H1 (cell line): ENCODE data around the gene CRB2. TPM values are rescaled to one million over a fixed set of nuclear protein-coding genes. Genes with fewer than 3 reads are reported as not detected.
A peak's percentile ranks its signal among the peaks of the same experiment; 100 is the strongest.

ENCODE experiments used
- CTCF ChIA-PET: fragments of 300-600 bp; sonication (Branson Sonifier 250); formaldehyde crosslinking; loops from one replicate; lab custom pipeline; 2021; ENCODE audit not compliant: partially characterized antibody; lab: Charles Lee
- POLR2A ChIA-PET: fragments of 300-600 bp; sonication (Branson Sonifier 250); formaldehyde crosslinking; loops from one replicate; lab custom pipeline; 2021; ENCODE audit warnings: inconsistent platforms; ENCODE audit not compliant: partially characterized antibody; lab: Charles Lee
- DNase-seq, 2 experiments: peaks; one replicate each; pipeline versions ENCODE4 v3.0.0 to v3.0.0-alpha.2; 2010 to 2022; ENCODE audit warnings: low spot score in 2 of 2, low read depth in 1 of 2, mixed read lengths in 1 of 2
- FAIRE-seq: peaks from 2 replicates; lab custom pipeline; 2011; peaks lifted over from hg19 to GRCh38; lab: Jason Lieb, UNC
- H2AFZ ChIP-seq: 2 replicates; pipeline ENCODE4 v1.8.1; 2012; ENCODE audit warnings: low read length, inconsistent platforms
- H2AK5ac ChIP-seq: 2 replicates; pipeline ENCODE4 v1.6.1; 2013; ENCODE audit warnings: low read depth, low read length
- H2BK120ac ChIP-seq: replicated peaks from 2 replicates; pipeline ENCODE3; 2013; ENCODE audit warnings: low read depth, low read length, inconsistent platforms
- H2BK12ac ChIP-seq: 2 replicates; pipeline ENCODE4 v1.6.1; 2013; ENCODE audit warnings: low read depth, low read length
- H2BK15ac ChIP-seq: 2 replicates; pipeline ENCODE4 v1.6.1; 2013; ENCODE audit warnings: low read length
- H2BK20ac ChIP-seq: 2 replicates; pipeline ENCODE4 v1.6.1; 2013; ENCODE audit warnings: low read length
- H2BK5ac ChIP-seq: 2 replicates; pipeline ENCODE4 v1.6.1; 2013; ENCODE audit warnings: low read depth, low read length
- H3K14ac ChIP-seq: 2 replicates; pipeline ENCODE4 v1.6.1; 2013; ENCODE audit warnings: inconsistent platforms; ENCODE audit not compliant: insufficient read length
- H3K18ac ChIP-seq: 2 replicates; pipeline ENCODE4 v1.6.1; 2013; ENCODE audit warnings: low read length; ENCODE audit errors: extremely low read depth
- H3K23ac ChIP-seq: 2 replicates; pipeline ENCODE4 v1.6.1; 2013; ENCODE audit warnings: inconsistent platforms; ENCODE audit not compliant: insufficient read length
- H3K23me2 ChIP-seq: 2 replicates; pipeline ENCODE4 v1.6.1; 2013; ENCODE audit warnings: low read depth, low read length
- H3K27ac ChIP-seq: 2 replicates; pipeline ENCODE4 v1.6.1; 2011; ENCODE audit warnings: low read depth, low read length, inconsistent platforms
- H3K27me3 ChIP-seq, 4 experiments: replicated peaks in 1 of 4; 1 replicate in 1 of 4; 2 replicates in 3 of 4; pipeline versions ENCODE4 v1.6.1 to v1.8.1; 2011 to 2013; ENCODE audit warnings: low read length in 3 of 4, mild to moderate bottlenecking in 3 of 4, inconsistent platforms in 2 of 4, mixed read lengths in 2 of 4, moderate library complexity in 1 of 4; ENCODE audit not compliant: control insufficient read depth in 3 of 4, insufficient read depth in 3 of 4; ENCODE audit errors: extremely low read depth in 1 of 4
- H3K36me3 ChIP-seq, 4 experiments: 2 replicates each; pipeline versions ENCODE4 v1.6.1 to v1.8.1; 2011 to 2013; ENCODE audit warnings: mild to moderate bottlenecking in 4 of 4, low read length in 3 of 4, moderate library complexity in 2 of 4, control low read depth in 1 of 4, inconsistent platforms in 1 of 4; ENCODE audit not compliant: insufficient read depth in 4 of 4, control insufficient read depth in 2 of 4
- H3K4ac ChIP-seq: replicated peaks from 2 replicates; pipeline ENCODE3; 2013; ENCODE audit warnings: low read length, low read depth, mixed read lengths, inconsistent platforms; ENCODE audit not compliant: insufficient read length
- H3K4me1 ChIP-seq, 4 experiments: replicated peaks in 1 of 4; 1 replicate in 1 of 4; 2 replicates in 3 of 4; pipeline versions ENCODE4 v1.6.1 to v1.8.1; 2011 to 2013; ENCODE audit warnings: low read length in 3 of 4, inconsistent platforms in 2 of 4, mixed read lengths in 1 of 4; ENCODE audit not compliant: insufficient read depth in 4 of 4, control insufficient read depth in 3 of 4
- H3K4me2 ChIP-seq, 2 experiments: 2 replicates each; pipeline versions ENCODE4 v1.6.1 to v1.8.1; 2011 to 2013; ENCODE audit warnings: low read depth in 2 of 2, low read length in 2 of 2, control low read depth in 1 of 2, inconsistent platforms in 1 of 2, mild to moderate bottlenecking in 1 of 2; ENCODE audit not compliant: insufficient read depth in 1 of 2
- H3K4me3 ChIP-seq, 4 experiments: fragments of 200-600, 300-600 bp in 1 of 4; sonication (generic), shearing (Covaris generic), sonication (Bioruptor Twin) in 1 of 4; 2 replicates each; pipeline versions ENCODE4 v1.5.1 to v1.8.1; 2011 to 2016; ENCODE audit warnings: low read length in 4 of 4, low read depth in 3 of 4, control low read depth in 2 of 4, inconsistent platforms in 2 of 4, mild to moderate bottlenecking in 2 of 4, mixed read lengths in 1 of 4, moderate library complexity in 1 of 4; ENCODE audit not compliant: insufficient read depth in 2 of 4; ENCODE audit errors: extremely low read depth in 1 of 4
- H3K56ac ChIP-seq: replicated peaks from 2 replicates; pipeline ENCODE3; 2013; ENCODE audit warnings: low read depth, mild to moderate bottlenecking, mixed read lengths, low read length, inconsistent platforms; ENCODE audit not compliant: insufficient read length
- H3K79me1 ChIP-seq: 2 replicates; pipeline ENCODE4 v1.6.1; 2013; ENCODE audit warnings: low read depth, low read length, control low read depth
- H3K79me2 ChIP-seq, 2 experiments: 2 replicates each; pipeline versions ENCODE4 v1.6.1 to v1.8.1; 2012 to 2013; ENCODE audit warnings: low read length in 2 of 2, mild to moderate bottlenecking in 2 of 2, inconsistent platforms in 1 of 2; ENCODE audit not compliant: insufficient read depth in 2 of 2, control insufficient read depth in 1 of 2
- H3K9ac ChIP-seq, 4 experiments: replicated peaks in 1 of 4; 1 replicate in 1 of 4; 2 replicates in 3 of 4; pipeline versions ENCODE4 v1.6.1 to v1.8.1; 2011 to 2013; ENCODE audit warnings: low read depth in 3 of 4, low read length in 3 of 4, control low read depth in 2 of 4, mild to moderate bottlenecking in 2 of 4, moderate library complexity in 2 of 4, inconsistent platforms in 1 of 4; ENCODE audit errors: extremely low read depth in 1 of 4
- H3K9me3 ChIP-seq, 2 experiments: 2 replicates each; pipeline versions ENCODE4 v1.6.1 to v1.8.1; 2012 to 2013; ENCODE audit warnings: mild to moderate bottlenecking in 2 of 2, moderate library complexity in 2 of 2, control low read depth in 1 of 2, inconsistent platforms in 1 of 2, low read depth in 1 of 2, low read length in 1 of 2, mixed read lengths in 1 of 2; ENCODE audit not compliant: insufficient read depth in 2 of 2
- H4K20me1 ChIP-seq, 2 experiments: replicated peaks in 1 of 2; 2 replicates each; pipeline versions ENCODE3 to v1.8.1; 2011 to 2013; ENCODE audit warnings: inconsistent platforms in 2 of 2, low read length in 2 of 2, mild to moderate bottlenecking in 1 of 2; ENCODE audit not compliant: insufficient read depth in 2 of 2, control insufficient read depth in 1 of 2
- H4K5ac ChIP-seq: 2 replicates; pipeline ENCODE4 v1.6.1; 2013; ENCODE audit warnings: low read length, low read depth, mixed read lengths, inconsistent platforms; ENCODE audit not compliant: insufficient read length
- H4K8ac ChIP-seq: 2 replicates; pipeline ENCODE4 v1.8.0; 2013; ENCODE audit warnings: mild to moderate bottlenecking, moderate library complexity, low read length, inconsistent platforms; ENCODE audit not compliant: insufficient read depth; ENCODE audit errors: extremely low read depth
- H4K91ac ChIP-seq: replicated peaks from 2 replicates; pipeline ENCODE3; 2013; ENCODE audit warnings: low read length, mixed read lengths, inconsistent platforms; ENCODE audit not compliant: insufficient read length
- CEBPB ChIP-seq: IDR thresholded peaks from 2 replicates; pipeline ENCODE4 v1.6.1; 2012; ENCODE audit warnings: low read depth, low read length
- E2F6 ChIP-seq: IDR thresholded peaks from 2 replicates; pipeline ENCODE4 v1.6.1; 2012; ENCODE audit warnings: inconsistent platforms
- HDAC6 ChIP-seq: IDR thresholded peaks from one replicate; pipeline ENCODE4 v1.7.1; 2012; ENCODE audit warnings: low read depth, mild to moderate bottlenecking, inconsistent platforms, low read length, moderate library complexity
- JUN ChIP-seq: IDR thresholded peaks from 2 replicates; pipeline ENCODE4 v1.6.1; 2011; ENCODE audit warnings: low read depth, mild to moderate bottlenecking, improper control_type of control experiment, low read length
- MAFK ChIP-seq: IDR thresholded peaks from 2 replicates; pipeline ENCODE4 v1.6.1; 2012; ENCODE audit warnings: low read depth, mild to moderate bottlenecking, improper control_type of control experiment, low read length
- POLR2A ChIP-seq, 2 experiments: IDR thresholded peaks; 1 replicate in 1 of 2; 2 replicates in 1 of 2; pipeline ENCODE4 v1.6.1; 2011; ENCODE audit warnings: low read depth in 2 of 2, low read length in 2 of 2, mild to moderate bottlenecking in 2 of 2; ENCODE audit errors: control extremely low read depth in 1 of 2
- SIN3A ChIP-seq, 2 experiments: IDR thresholded peaks in 1 of 2; conservative IDR thresholded peaks in 1 of 2; 2 replicates each; pipeline ENCODE4 v1.6.1; 2011 to 2012; ENCODE audit warnings: low read length in 2 of 2, improper control_type of control experiment in 1 of 2, low read depth in 1 of 2, mild to moderate bottlenecking in 1 of 2
- USF2 ChIP-seq: IDR thresholded peaks from 2 replicates; pipeline ENCODE4 v1.6.1; 2011; ENCODE audit warnings: low read length, improper control_type of control experiment
- WGBS, 2 experiments: shearing (Covaris generic) in 1 of 2; methylation state at CpG; one replicate each; pipeline versions ENCODE4 v1.1.6 to v1.1.7; 2013 to 2015; ENCODE audit warnings: low lambda C conversion rate in 2 of 2, mixed read lengths in 2 of 2, inconsistent platforms in 1 of 2, low coverage in 1 of 2, missing lambda C conversion rate in 1 of 2; ENCODE audit not compliant: insufficient replicate concordance in 2 of 2, insufficient coverage in 1 of 2, insufficient read length in 1 of 2; ENCODE audit errors: extremely low coverage in 1 of 2, missing lambda C conversion rate in 1 of 2; 5-methylcytosine and 5-hydroxymethylcytosine counted together
- polyA plus RNA-seq, 7 experiments: library from polyadenylated mRNA; depleted of rRNA in 3 of 7; stranded (reverse) in 5 of 7; unstranded in 2 of 7; fragments of >200 nt in 5 of 7; fragments of 200-250 nt in 2 of 7; gene quantifications; 1 replicate in 5 of 7; 2 replicates in 1 of 7; 4 replicates in 1 of 7; pipeline versions ENCODE4 v1.2.1 to v1.2.3, GENCODE V29; 2011 to 2013; ENCODE audit warnings: missing spikeins in 2 of 7, mixed read lengths in 2 of 7
- total RNA-seq: library from RNA; stranded (reverse); fragmentation: NEBNext Ultra II Directional; extraction: Animal tissue kit (Norgen Biotek cat#: 25700); gene quantifications from 2 replicates; pipeline ENCODE4 v1.2.1, GENCODE V29; 2021

CRB2 gene
- total and polyA plus RNA-seq, 2 of the 8 experiments (the other 6 are each of a cell fraction or from before 2014, with no cell fraction given) = 4.0 to 8.4 TPM

GRCh38 chr9:123322273-123323195, 33.5 kb upstream of the CRB2 start:
- Histone ChIP-seq H3K4me2 (peak overlapping the region; percentile 11 to 25; a peak in 1 of 4 replicates), H2BK120ac (no peak overlapping the region), H3K9ac (no peak overlapping the region), H3K56ac (no peak overlapping the region), H2BK15ac (no peak overlapping the region; the same call in 1 of the 2 replicates), H3K9me3 (no peaks in the 10 kb centered on the region), H2BK12ac (no peak overlapping the region), H3K4me1 (peaks cover 0 to 9% (median 5%) of the 10 kb centered on the region in 4 experiments; a peak in 6 of 7 replicates), H3K79me2 (no peaks in the 10 kb centered on the region), H3K79me1 (no peaks in the 10 kb centered on the region), H2AK5ac (no peak overlapping the region), H3K14ac (no peak overlapping the region), H2AFZ (0 out of 2 replicates have a peak overlapping the region, but pooled peaks have one; percentile 39), H3K23ac (no peak overlapping the region), H3K27me3 (peaks cover 0 to 5% (median 0%) of the 10 kb centered on the region in 4 experiments; a peak in 1 of 7 replicates), H4K8ac (no peak overlapping the region), H2BK20ac (no peak overlapping the region), H3K36me3 (no peaks in the 10 kb centered on the region), H3K27ac (no peak overlapping the region), H3K18ac (no peak overlapping the region), H3K23me2 (no peaks in the 10 kb centered on the region; the same call in 1 of the 2 replicates), H4K91ac (no peak overlapping the region), H3K4ac (no peak overlapping the region), H2BK5ac (no peak overlapping the region), H4K5ac (no peak overlapping the region), H4K20me1 (no peaks in the 10 kb centered on the region), H3K4me3 (no peak overlapping the region)
- WGBS, 2 experiments = 84% methylated on average over 11 of the region's 11 CpGs; no CpG with 5 or more reads in 1 of the 2 experiments
- FAIRE-seq (no peak), DNase-seq (no peak)
- ChIA-PET CTCF (interaction anchor here (0.8 to 1.3 kb wide), 2 partner anchors 8 to 22 kb away, joined by 3 to 4 read pairs; no protein-coding TSS in a partner anchor), POLR2A (interaction anchor here (1.2 kb wide), 1 partner anchor 220 kb away, joined by 3 read pairs; no protein-coding TSS in a partner anchor)
- TF ChIP-seq MAFK (no peak), HDAC6 (no peak), POLR2A (IDR thresholded peaks at IDR 0.05; ENCODE audit: control extremely low read depth in 1 of 2, low read depth in 2 of 2, low read length in 2 of 2) (no peak), CEBPB (no peak), E2F6 (no peak), JUN (no peak), USF2 (no peak), SIN3A (conservative IDR thresholded peaks at IDR 0.05 in 1 of 2, IDR thresholded peaks at IDR 0.05 in 1 of 2; ENCODE audit: low read depth in 1 of 2, low read length in 2 of 2) (no peak)
